Measurements from ENCODE around the gene FREY1. TPM values are rescaled to one million over a fixed set of nuclear protein-coding genes. Genes with fewer than 3 reads are reported as not detected.

Gene FREY1
- total RNA-seq, 6 donors from 2014 or later, result 0.60 to 3.2 (median 1.7) TPM; not detected in 2

- WGBS, 2 donors, result 82 to 84% methylated on average over 9 of the region's 9 CpGs
- peak; percentile 59 to 82 for ATAC-seq (ENCODE audit: low FRiP score in 2 of 2)
- H3K4me3 ChIP-seq, result no peak overlapping the region
- no peaks in the 10 kb centered on the region for H3K27me3 ChIP-seq
- no peak overlapping the region for H3K27ac ChIP-seq
- H3K9me3 ChIP-seq, result no peaks in the 10 kb centered on the region
- H3K4me1 ChIP-seq, result no peaks in the 10 kb centered on the region
- DNase-seq, result peak in 1 of 2 donors; percentile 40
- H3K36me3 ChIP-seq, result peaks cover 27 to 99% (median 88%) of the 10 kb centered on the region in 4 donors
- TF ChIP-seq POLR2A (IDR thresholded peaks at IDR 0.05) (no peak), CTCF (IDR thresholded peaks at IDR 0.05) (peak; percentile 27 to 63 (median 42)), EP300 (IDR thresholded peaks at IDR 0.05) (no peak)
Observed at GRCh38 chr11:45872651-45873356, 34.3 kb downstream of the FREY1 start.

- WGBS, 2 donors, result 100% methylated on average over 1 to 2 of the region's 2 CpGs
- TF ChIP-seq POLR2AphosphoS5 (IDR thresholded peaks at IDR 0.05), result no peak
- TF ChIP-seq POLR2A (IDR thresholded peaks at IDR 0.05), result no peak
- no peak for TF ChIP-seq EP300 (IDR thresholded peaks at IDR 0.05)
- TF ChIP-seq CTCF (IDR thresholded peaks at IDR 0.05), result no peak
Observed at GRCh38 chr11:45871638-45872037, 35.4 kb downstream of the FREY1 start.

GRCh38 chr11:45870706-45871105 is 36.4 kb downstream of the FREY1 start:
- H3K27me3 ChIP-seq, result no peaks in the 10 kb centered on the region
- H3K27ac ChIP-seq, result no peak overlapping the region
- no peaks in the 10 kb centered on the region for H3K9me3 ChIP-seq
- 77 to 98% methylated on average over 4 of the region's 4 CpGs for WGBS, 2 donors
- ATAC-seq (ENCODE audit: low FRiP score in 2 of 2), result no peak
- H3K4me3 ChIP-seq, result no peak overlapping the region
- TF ChIP-seq POLR2A (IDR thresholded peaks at IDR 0.05) (no peak), POLR2AphosphoS5 (IDR thresholded peaks at IDR 0.05) (no peak), EP300 (IDR thresholded peaks at IDR 0.05) (no peak), CTCF (IDR thresholded peaks at IDR 0.05) (no peak)
- H3K4me1 ChIP-seq, result no peaks in the 10 kb centered on the region
- no peak for DNase-seq
- H3K36me3 ChIP-seq, result peaks cover 23 to 99% (median 94%) of the 10 kb centered on the region in 4 donors

More at GRCh38 chr11:45871638-45872037, 35.4 kb downstream of the FREY1 start:
- no peak overlapping the region for H3K4me3 ChIP-seq
- H3K27ac ChIP-seq, result no peak overlapping the region
- H3K9me3 ChIP-seq, result no peaks in the 10 kb centered on the region
- no peak for DNase-seq
- no peaks in the 10 kb centered on the region for H3K27me3 ChIP-seq
- no peak for ATAC-seq (ENCODE audit: low FRiP score in 2 of 2)
- H3K36me3 ChIP-seq, result peaks cover 19 to 100% (median 91%) of the 10 kb centered on the region in 4 donors
- no peaks in the 10 kb centered on the region for H3K4me1 ChIP-seq

GRCh38 chr11:45869551-45869950 is 37.5 kb downstream of the FREY1 start:
- WGBS, 2 donors, result 87 to 97% methylated on average over 4 to 11 of the region's 12 CpGs
- no peak overlapping the region for H3K4me3 ChIP-seq
- H3K36me3 ChIP-seq, result peaks cover 34 to 99% (median 95%) of the 10 kb centered on the region in 4 donors
- ATAC-seq (ENCODE audit: low FRiP score in 2 of 2), result no peak
- H3K27me3 ChIP-seq, result no peaks in the 10 kb centered on the region
- DNase-seq, result peak in 1 of 2 donors; percentile 43
- TF ChIP-seq POLR2AphosphoS5 (IDR thresholded peaks at IDR 0.05) (no peak), POLR2A (IDR thresholded peaks at IDR 0.05) (no peak), CTCF (IDR thresholded peaks at IDR 0.05) (no peak), EP300 (IDR thresholded peaks at IDR 0.05) (no peak)
- H3K9me3 ChIP-seq, result no peaks in the 10 kb centered on the region
- H3K4me1 ChIP-seq, result no peaks in the 10 kb centered on the region
- H3K27ac ChIP-seq, result no peak overlapping the region

- TF ChIP-seq CTCF (IDR thresholded peaks at IDR 0.05), result no peak
- TF ChIP-seq POLR2AphosphoS5 (IDR thresholded peaks at IDR 0.05), result no peak
- no peak for TF ChIP-seq POLR2A (IDR thresholded peaks at IDR 0.05)
- TF ChIP-seq EP300 (IDR thresholded peaks at IDR 0.05), result no peak
- H3K4me3 ChIP-seq, result no peak overlapping the region
- ATAC-seq (ENCODE audit: low FRiP score in 2 of 2) (no peak), DNase-seq (no peak)
- H3K36me3 ChIP-seq, result peaks cover 48 to 93% (median 77%) of the 10 kb centered on the region in 4 donors
- H3K27me3 ChIP-seq, result no peaks in the 10 kb centered on the region
- no peaks in the 10 kb centered on the region for H3K9me3 ChIP-seq
- no peak overlapping the region for H3K27ac ChIP-seq
- peaks cover 12 to 23% (median 18%) of the 10 kb centered on the region in 4 donors for H3K4me1 ChIP-seq
Observed at GRCh38 chr11:45864041-45864440, 43.0 kb downstream of the FREY1 start.

Data from upper lobe of left lung (tissue), 6 donors.